Upper lobe of right lung (tissue), 1 donor: ENCODE results near the gene ABCC12. TPM values are rescaled to one million over a fixed set of nuclear protein-coding genes. Genes with fewer than 3 reads are reported as not detected.

Experiments used
- ATAC-seq: fragments of 200-7000 bp; cut with Tn5 transposase; one replicate; pipeline ENCODE4 v1.9.1; 2020; ENCODE audit warnings: mild to moderate bottlenecking, moderate library complexity
- DNase-seq: peaks from one replicate; pipeline ENCODE4 v3.0.0-alpha.2; 2020
- H3K27ac ChIP-seq: fragments of 200-600 bp; one replicate; pipeline ENCODE4 v1.8.0; 2022
- H3K27me3 ChIP-seq: fragments of 200-600 bp; one replicate; pipeline ENCODE4 v1.8.0; 2022; ENCODE audit warnings: mild to moderate bottlenecking
- H3K36me3 ChIP-seq: fragments of 200-600 bp; one replicate; pipeline ENCODE4 v1.8.0; 2022
- H3K4me1 ChIP-seq: fragments of 200-600 bp; one replicate; pipeline ENCODE4 v1.8.0; 2022
- H3K4me3 ChIP-seq: fragments of 200-600 bp; one replicate; pipeline ENCODE4 v1.8.0; 2022; ENCODE audit warnings: mild to moderate bottlenecking
- H3K9me3 ChIP-seq: fragments of 200-600 bp; one replicate; pipeline ENCODE4 v1.8.0; 2022
- intact Hi-C: fragments of 100-400 bp; cut with DNase I; formaldehyde crosslinking; loops from one replicate; pipeline ENCODE4 v1.11.0; 2022
- total RNA-seq: library from RNA; stranded (reverse); fragmentation: NEBNext Ultra II Directional; extraction: Animal tissue kit (Norgen Biotek cat#: 25700); gene quantifications from one replicate; pipeline ENCODE4 v1.2.1, GENCODE V29; 2021
- TF ChIP-seq, protein P1 (sequence below): fragments of 200-600 bp; IDR thresholded peaks from one replicate; pipeline ENCODE4 v1.8.0; 2022; ENCODE audit warnings: antibody characterized with exemption
- donor health status: DM: no; HTN: yes; CAD: no; lungs with severe emphysema.

Gene ABCC12
- total RNA-seq, 1 donor from 2014 or later, result not detected

DNA sequence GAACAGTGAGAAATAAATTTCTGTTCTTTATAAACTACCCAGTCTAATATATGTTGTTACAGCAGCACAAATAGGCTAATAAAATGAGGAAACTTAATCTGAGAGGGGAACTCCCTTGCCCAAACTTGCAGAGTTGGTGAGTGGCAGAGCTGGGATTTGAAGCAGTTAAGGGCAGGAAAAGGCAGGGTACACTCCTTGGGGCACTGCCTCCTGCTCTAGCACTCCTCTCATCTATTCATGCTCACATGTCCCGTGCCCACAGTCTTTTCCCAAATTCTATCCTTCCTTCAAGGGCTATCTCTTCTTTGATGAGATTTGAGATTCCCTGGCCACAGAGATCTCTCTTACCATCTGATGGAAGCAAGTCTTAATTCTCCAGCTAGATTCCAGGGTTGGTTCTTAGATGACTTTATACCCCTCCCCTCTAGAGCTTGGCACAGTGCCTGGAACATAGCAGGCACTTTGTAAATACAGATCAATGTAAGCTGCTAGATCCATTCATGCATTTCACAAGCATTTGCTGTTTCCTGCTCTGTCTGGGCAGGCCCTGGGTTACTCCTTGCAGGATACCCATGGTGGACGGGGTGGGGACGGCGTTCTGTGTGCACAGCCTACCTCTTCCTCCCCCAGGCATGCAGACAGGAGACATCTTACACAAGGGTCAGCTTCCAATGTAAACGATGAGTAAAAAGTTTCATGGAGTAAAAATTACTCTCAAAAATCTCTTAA lies 39.2 kb upstream of the ABCC12 start:
- TF ChIP-seq, protein P1, sequence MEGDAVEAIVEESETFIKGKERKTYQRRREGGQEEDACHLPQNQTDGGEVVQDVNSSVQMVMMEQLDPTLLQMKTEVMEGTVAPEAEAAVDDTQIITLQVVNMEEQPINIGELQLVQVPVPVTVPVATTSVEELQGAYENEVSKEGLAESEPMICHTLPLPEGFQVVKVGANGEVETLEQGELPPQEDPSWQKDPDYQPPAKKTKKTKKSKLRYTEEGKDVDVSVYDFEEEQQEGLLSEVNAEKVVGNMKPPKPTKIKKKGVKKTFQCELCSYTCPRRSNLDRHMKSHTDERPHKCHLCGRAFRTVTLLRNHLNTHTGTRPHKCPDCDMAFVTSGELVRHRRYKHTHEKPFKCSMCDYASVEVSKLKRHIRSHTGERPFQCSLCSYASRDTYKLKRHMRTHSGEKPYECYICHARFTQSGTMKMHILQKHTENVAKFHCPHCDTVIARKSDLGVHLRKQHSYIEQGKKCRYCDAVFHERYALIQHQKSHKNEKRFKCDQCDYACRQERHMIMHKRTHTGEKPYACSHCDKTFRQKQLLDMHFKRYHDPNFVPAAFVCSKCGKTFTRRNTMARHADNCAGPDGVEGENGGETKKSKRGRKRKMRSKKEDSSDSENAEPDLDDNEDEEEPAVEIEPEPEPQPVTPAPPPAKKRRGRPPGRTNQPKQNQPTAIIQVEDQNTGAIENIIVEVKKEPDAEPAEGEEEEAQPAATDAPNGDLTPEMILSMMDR, result no peak
- Histone ChIP-seq H3K4me3 (no peak overlapping the region), H3K27me3 (no peaks in the 10 kb centered on the region), H3K36me3 (no peaks in the 10 kb centered on the region), H3K27ac (no peak overlapping the region), H3K4me1 (no peaks in the 10 kb centered on the region), H3K9me3 (no peaks in the 10 kb centered on the region)
- intact Hi-C loops, result no loop called here
- DNase-seq (no peak), ATAC-seq (peak; percentile 30)

DNA sequence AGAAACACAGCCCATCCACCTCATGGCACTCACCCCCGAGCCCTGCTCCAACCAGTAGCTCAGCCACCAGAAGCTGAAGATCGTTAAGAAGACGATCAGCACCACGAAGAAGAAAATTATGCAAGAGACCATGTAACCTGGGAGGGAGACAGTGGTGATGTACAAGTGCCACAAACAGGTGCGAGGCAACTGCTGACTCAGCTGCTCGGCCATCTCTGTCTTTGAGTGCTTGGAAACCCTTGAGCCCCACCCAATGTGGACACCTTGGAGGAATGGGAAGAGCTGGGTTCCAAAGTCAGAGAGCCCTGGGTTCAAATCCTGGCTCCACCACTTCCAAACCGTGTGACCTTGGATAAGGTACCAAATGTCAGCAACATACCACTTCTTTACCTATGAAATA lies 38.1 kb upstream of the ABCC12 start:
- Histone ChIP-seq H3K4me3 (no peak overlapping the region), H3K4me1 (no peaks in the 10 kb centered on the region), H3K27ac (no peak overlapping the region), H3K36me3 (no peaks in the 10 kb centered on the region), H3K9me3 (no peaks in the 10 kb centered on the region), H3K27me3 (no peaks in the 10 kb centered on the region)
- no peak for ATAC-seq
- no peak for DNase-seq
- TF ChIP-seq, protein P1, result no peak
- intact Hi-C loops, result no loop called here

DNA sequence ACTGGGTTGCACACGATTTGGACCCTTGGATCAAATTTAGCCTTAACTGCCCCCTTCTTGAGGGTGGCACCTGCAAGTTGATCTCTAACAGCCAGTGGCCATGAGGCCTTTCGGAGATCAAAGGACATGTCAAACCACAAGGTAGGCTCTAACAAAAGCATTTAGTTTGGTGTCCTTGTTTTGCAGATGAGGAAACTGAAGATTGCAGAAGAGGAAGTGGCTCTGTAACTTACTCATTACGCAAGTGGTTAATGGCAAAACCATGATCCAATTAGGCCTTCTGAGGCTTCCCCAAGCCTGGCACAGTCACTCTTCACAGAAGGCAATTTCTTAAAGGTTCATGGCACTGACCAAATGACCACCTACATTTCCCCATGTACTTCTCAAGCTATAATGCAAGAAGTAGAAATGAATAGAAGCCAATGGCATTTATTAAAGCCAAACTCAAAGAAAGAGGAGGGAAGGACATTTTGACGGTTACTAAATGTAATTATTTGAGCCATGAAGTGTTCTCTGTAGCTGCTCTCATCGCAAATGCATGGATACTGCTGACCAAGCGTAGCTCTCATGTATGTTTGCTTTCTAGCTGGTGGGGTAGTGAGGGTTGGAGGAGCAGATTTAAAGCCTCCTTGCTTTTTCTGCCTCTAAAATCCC lies 32.8 kb upstream of the ABCC12 start:
- ATAC-seq (peak; percentile 75), DNase-seq (no peak)
- Histone ChIP-seq H3K36me3 (no peaks in the 10 kb centered on the region), H3K27ac (no peak overlapping the region), H3K4me3 (no peak overlapping the region), H3K27me3 (no peaks in the 10 kb centered on the region), H3K4me1 (no peaks in the 10 kb centered on the region), H3K9me3 (no peaks in the 10 kb centered on the region)
- TF ChIP-seq, protein P1, result no peak
- intact Hi-C loops, result no loop called here

DNA sequence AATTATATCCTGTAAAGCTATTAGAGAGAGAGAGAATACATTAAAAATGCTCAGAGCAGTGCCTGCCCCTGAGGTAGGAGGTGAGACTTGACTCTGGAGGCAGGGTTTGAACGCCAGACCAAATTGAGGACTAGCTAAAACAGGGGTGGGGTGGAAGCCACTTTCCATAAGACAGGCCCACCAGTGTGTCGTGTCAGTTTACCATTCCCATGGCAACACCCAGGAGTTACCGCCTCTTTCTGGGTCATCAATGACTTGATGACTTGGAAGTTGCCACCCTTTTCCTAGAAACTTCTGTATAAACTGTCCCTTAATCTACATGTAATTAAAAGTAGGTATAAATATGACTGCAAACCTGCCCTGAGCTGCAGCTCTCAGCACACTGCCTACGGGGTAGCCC lies 32.0 kb upstream of the ABCC12 start:
- Histone ChIP-seq H3K27ac (no peak overlapping the region), H3K4me3 (no peak overlapping the region), H3K4me1 (no peaks in the 10 kb centered on the region), H3K27me3 (no peaks in the 10 kb centered on the region), H3K36me3 (no peaks in the 10 kb centered on the region), H3K9me3 (no peaks in the 10 kb centered on the region)
- ATAC-seq, result no peak
- no peak for DNase-seq
- TF ChIP-seq, protein P1, result no peak
- intact Hi-C loops, result no loop called here

DNA sequence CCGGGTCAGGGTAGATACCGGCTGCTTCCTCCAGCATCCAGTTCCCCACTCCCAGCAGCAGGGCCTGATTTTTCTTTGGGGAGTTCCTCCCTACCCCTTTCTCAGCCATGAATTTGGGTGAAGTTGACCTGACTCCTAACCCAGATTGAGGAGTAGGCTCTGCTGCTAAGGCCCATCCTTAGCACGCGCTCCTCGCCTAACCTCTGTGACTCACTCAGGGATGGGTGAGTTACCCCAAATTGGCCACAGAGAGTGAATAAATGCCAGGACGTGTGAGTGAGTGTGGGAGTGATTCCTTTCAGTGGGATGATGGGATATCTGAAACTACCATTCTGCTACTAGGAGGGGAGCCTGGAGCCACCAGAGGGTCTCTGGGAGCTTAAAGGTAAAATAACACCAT lies 28.9 kb upstream of the ABCC12 start:
- no peaks in the 10 kb centered on the region for H3K27me3 ChIP-seq
- H3K9me3 ChIP-seq, result no peaks in the 10 kb centered on the region
- intact Hi-C loops, result no loop called here
- H3K4me1 ChIP-seq, result no peaks in the 10 kb centered on the region
- H3K27ac ChIP-seq, result no peak overlapping the region
- H3K36me3 ChIP-seq, result no peaks in the 10 kb centered on the region
- TF ChIP-seq, protein P1, result no peak
- DNase-seq, result no peak
- no peak overlapping the region for H3K4me3 ChIP-seq
- ATAC-seq, result no peak
